ENCODE measurements around the gene JAG1.

- TF ChIP-seq CTCF (IDR thresholded peaks at IDR 0.05; ENCODE audit: extremely low read depth in 1 of 2, insufficient read depth in 1 of 2, low read depth in 1 of 2, low read length in 2 of 2), result no peak
- no peak for TF ChIP-seq MAX (IDR thresholded peaks at IDR 0.05; ENCODE audit: insufficient read depth, insufficient read length)
- no peak for TF ChIP-seq POLR2AphosphoS5 (IDR thresholded peaks at IDR 0.05; ENCODE audit: insufficient read depth, low read depth, low read length)
- TF ChIP-seq GATA2 (IDR thresholded peaks at IDR 0.05; ENCODE audit: insufficient read depth, insufficient read length, low read depth, low read length), result no peak
- TF ChIP-seq POLR2A (IDR thresholded peaks at IDR 0.05; ENCODE audit: low read depth, low read length), result no peak
- TF ChIP-seq EZH2 (IDR thresholded peaks at IDR 0.05; ENCODE audit: borderline replicate concordance, low read depth, low read length, severe bottlenecking), result no peak
- no peak for TF ChIP-seq MYC (IDR thresholded peaks at IDR 0.05; ENCODE audit: low read depth, low read length)
- no peak for TF ChIP-seq FOS (IDR thresholded peaks at IDR 0.05; ENCODE audit: borderline replicate concordance, insufficient read depth, low read length)
Measured at GRCh38 chr20:10670501-10671220, 3.1 kb downstream of the JAG1 start.

Measured in endothelial cell of umbilical vein (primary cell).